Measurements from ENCODE around the gene XPC.

GRCh38 chr3:14117468-14118399 lies 60.7 kb downstream of the XPC start:
- TF ChIP-seq CTCF (conservative IDR thresholded peaks at IDR 0.05; ENCODE audit: low read depth, low read length), result no peak
- TF ChIP-seq EZH2 (IDR thresholded peaks at IDR 0.05; ENCODE audit: borderline replicate concordance, low read depth, low read length, poor library complexity, severe bottlenecking), result no peak
